ENCODE measurements around the gene CLTA.

DNA sequence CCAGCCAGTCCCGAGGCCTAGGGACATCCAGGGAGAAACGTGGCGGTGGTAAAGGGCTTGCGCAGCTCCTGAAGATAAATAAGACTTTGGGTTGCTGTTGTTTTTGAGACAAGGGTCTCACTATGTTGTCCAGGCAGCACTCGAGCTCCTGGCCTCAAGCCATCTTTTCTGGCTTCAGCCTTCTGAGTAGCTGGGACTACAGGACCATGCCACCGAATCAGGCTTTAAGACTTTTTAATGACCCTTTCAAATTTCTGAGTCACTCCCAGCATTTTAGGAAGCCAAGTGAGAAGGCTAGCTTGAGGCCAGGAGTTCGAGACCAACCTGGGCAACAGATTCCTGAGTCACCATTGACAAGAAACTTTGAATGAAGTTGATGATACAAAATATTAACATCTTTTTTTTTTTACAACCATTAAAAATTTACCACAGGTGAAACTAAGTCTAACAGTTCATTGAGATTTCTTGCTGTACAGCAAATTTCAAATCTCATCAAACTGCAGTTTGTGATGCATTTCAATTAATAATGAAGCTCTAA, 68.3 kb downstream of the CLTA start:
- TF ChIP-seq POLR2A (IDR thresholded peaks at IDR 0.05) (no peak), CTCF (IDR thresholded peaks at IDR 0.05) (no peak)
